Skin epidermis (tissue), 12 donors: Measurements from ENCODE around the gene UFC1.
"Not testable (repeated sequence)": the region's sequence is repeated elsewhere in the genome, so short reads cannot be mapped to it uniquely, and the experiment has no call there.

Source experiments
- H3K27ac ChIP-seq, 21 experiments: fragments of 200-600 bp; sonication (generic) in 11 of 21; one replicate each; pipeline ENCODE4 v1.5.0; 2020; ENCODE audit warnings: mild to moderate bottlenecking in 3 of 21, inconsistent platforms in 2 of 21, moderate library complexity in 2 of 21
- H3K4me3 ChIP-seq, 7 experiments: fragments of 200-600 bp; sonication (generic) in 2 of 7; one replicate each; pipeline ENCODE4 v1.5.0; 2020; ENCODE audit warnings: inconsistent platforms in 2 of 7, mild to moderate bottlenecking in 2 of 7, moderate library complexity in 1 of 7

UFC1 gene

GRCh38 chr1:161153682-161154337 lies at the start of gene UFC1:
TSS of gene UFC1 (plus strand) at chr1:161153978. CDS start at chr1:161153998, 20 bp downstream.
- peak within 1 kb of the TSS; percentile 28 to 99 (median 95) for H3K27ac ChIP-seq
- H3K4me3 ChIP-seq, result peak within 1 kb of the TSS; percentile 49 to 77 (median 69)

GRCh38 chr1:161106431-161106830 lies 47.3 kb upstream of the UFC1 start:
- H3K27ac ChIP-seq, result no peak overlapping the region
- H3K4me3 ChIP-seq, result no peak overlapping the region

- no peak overlapping the region for H3K4me3 ChIP-seq
- H3K27ac ChIP-seq, result no peak overlapping the region
Measured at GRCh38 chr1:161111117-161111516, 42.7 kb upstream of the UFC1 start.

DNA sequence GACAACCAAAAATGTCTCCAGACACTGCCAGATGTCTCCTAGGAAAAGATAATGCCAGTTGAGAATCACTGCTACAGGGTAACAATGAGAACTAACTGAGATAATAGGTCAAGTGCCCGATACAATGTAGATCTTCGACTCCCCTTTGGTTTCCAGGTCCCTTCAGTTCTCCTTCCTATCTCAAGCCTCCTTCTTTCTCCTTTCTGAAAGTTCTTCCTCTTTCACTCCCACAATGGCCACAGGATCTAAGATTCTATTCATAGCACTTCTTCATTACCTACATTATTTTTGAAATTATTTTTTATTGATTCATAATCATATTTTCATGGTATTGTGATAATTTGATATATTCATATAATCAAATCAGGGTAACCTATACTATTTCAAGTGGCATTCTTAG lies 42.3 kb upstream of the UFC1 start:
- H3K4me3 ChIP-seq, result no peak overlapping the region
- no peak overlapping the region for H3K27ac ChIP-seq

DNA sequence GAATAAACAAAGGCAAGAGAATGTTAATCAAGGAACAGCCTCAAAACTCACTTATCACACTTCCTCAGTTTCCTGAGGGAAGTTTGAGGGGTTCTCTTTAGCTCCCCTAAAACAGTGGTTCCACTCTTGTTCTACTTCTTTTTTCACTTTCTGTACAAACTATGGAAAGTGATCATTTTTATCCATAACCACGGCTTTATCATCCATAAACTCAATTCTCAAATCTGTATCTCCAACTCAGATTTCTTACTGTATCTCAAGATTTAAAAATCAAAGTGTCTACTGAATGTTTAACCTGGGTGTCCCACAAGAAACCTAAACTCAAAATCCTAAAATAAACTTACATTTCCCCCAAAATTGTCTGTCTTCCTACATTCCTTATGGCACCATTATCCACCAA lies 39.9 kb upstream of the UFC1 start:
- H3K4me3 ChIP-seq, result no peak overlapping the region
- H3K27ac ChIP-seq, result no peak overlapping the region

GRCh38 chr1:161114556-161114955 lies 39.2 kb upstream of the UFC1 start:
- no peak overlapping the region for H3K4me3 ChIP-seq
- peak overlapping the region in 1 of 21 experiments; percentile 18 for H3K27ac ChIP-seq

DNA sequence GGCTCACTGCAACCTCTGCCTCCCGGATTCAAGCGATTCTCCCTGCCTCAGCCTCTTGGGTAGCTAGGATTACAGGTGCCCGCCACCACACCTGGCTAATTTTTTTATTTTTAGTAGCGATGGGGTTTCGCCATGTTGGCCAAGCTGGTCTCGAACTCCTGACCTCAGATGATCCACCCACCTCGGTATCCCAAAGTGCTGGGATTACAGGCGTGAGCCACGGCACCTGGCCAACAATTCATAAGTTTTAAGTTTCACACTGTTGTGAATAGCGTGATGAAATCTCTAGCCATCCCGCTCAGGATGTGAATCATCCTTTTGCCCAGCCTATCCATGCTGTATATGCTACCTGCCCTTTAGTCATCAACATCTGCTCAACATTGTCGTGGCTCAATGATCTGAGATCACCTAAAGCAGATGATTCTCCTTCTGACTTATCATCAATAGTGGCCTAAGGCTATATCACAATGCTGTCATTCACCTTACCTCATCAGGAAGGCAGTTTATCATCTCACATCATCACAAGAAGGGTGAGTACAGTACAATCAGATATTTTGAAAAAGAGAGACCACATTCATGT lies 38.6 kb upstream of the UFC1 start:
- Histone ChIP-seq H3K4me3 (no peak overlapping the region), H3K27ac (peak overlapping the region in 3 of 21 experiments; percentile 12 to 19 (median 18))

DNA sequence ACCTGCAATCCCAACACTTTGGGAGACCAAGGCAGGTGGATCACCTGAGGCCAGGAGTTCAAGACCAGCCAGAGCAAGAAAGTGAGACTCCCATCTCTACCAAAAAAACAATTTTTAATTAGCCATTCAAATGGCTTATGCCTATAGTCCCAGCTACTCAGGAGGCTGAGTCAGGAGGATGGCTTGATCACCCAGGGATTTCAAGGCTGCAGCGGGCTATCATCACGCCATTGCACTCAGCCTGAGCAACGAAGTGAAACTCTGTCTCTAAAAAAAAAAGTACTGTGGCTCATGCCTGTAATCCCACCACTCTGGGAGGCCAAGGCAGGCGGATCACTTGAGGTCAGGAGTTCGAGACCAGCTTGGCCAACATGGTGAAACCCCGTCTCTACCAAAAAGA lies 37.8 kb upstream of the UFC1 start:
- H3K27ac ChIP-seq, result peak overlapping the region in 1 of 21 experiments; percentile 12
- not testable (repeated sequence) for H3K4me3 ChIP-seq

GRCh38 chr1:161117759-161118581 lies 35.8 kb upstream of the UFC1 start, which contains the start of the genes NIT1 and PFDN2:
TSS of gene NIT1 (plus strand) at chr1:161118105. CDS start at chr1:161118177, 72 bp downstream.
TSS of gene PFDN2 (minus strand) at chr1:161118037. CDS start at chr1:161118026, 11 bp downstream.
- Histone ChIP-seq H3K27ac (peak within 1 kb of the TSS; percentile 71 to 99 (median 96)), H3K4me3 (peak within 1 kb of the TSS; percentile 69 to 98 (median 87))

DNA sequence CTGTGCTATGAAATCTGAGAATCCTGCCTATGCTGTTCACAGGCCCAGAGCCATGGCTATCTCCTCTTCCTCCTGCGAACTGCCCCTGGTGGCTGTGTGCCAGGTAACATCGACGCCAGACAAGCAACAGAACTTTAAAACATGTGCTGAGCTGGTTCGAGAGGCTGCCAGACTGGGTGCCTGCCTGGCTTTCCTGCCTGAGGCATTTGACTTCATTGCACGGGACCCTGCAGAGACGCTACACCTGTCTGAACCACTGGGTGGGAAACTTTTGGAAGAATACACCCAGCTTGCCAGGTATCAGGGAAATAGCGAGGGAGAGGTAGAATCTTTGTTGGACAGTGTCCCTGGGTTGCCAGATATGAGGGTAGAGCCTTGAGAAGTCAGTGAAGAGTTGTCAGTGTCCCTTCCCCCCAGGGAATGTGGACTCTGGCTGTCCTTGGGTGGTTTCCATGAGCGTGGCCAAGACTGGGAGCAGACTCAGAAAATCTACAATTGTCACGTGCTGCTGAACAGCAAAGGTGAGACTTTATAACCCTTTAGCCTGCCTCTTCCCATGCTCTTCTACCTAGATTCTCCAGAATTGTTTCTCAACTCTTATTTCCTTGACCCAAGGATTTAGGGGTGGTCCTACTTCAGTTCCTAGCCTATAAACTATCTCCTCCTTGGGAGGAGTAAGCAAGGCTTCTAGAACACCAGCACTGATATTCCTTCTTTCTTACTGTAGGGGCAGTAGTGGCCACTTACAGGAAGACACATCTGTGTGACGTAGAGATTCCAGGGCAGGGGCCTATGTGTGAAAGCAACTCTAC lies 34.5 kb upstream of the UFC1 start:
- peak overlapping the region in 4 of 7 experiments; percentile 69 to 92 (median 86) for H3K4me3 ChIP-seq
- peak overlapping the region in 19 of 21 experiments; percentile 71 to 99 (median 96) for H3K27ac ChIP-seq

- H3K4me3 ChIP-seq, result no peak overlapping the region
- H3K27ac ChIP-seq, result peak overlapping the region in 6 of 21 experiments; percentile 7 to 99 (median 95)
Measured at GRCh38 chr1:161121042-161121650, 32.6 kb upstream of the UFC1 start.

DNA sequence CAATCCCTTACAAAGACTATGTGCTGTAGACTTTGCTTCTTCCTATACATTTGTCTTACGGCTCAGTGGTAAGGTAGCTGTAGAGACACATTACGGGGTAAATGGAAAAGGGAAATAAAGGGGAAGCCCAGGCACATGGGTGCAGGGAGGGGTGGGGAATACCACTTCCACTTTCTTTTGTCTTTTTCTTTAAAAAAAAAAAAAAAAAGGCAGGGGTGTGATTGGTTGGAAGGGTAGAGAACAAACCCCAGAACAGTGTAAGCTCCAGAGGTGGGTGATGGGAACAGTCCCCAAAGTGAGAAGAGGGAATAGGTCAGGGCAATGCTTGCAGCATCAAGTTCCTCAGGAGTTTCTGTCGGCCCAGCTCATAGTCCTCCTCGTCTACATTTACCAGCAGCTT lies 31.9 kb upstream of the UFC1 start:
- Histone ChIP-seq H3K4me3 (no peak overlapping the region), H3K27ac (peak overlapping the region in 2 of 21 experiments; percentile 1 to 35)

DNA sequence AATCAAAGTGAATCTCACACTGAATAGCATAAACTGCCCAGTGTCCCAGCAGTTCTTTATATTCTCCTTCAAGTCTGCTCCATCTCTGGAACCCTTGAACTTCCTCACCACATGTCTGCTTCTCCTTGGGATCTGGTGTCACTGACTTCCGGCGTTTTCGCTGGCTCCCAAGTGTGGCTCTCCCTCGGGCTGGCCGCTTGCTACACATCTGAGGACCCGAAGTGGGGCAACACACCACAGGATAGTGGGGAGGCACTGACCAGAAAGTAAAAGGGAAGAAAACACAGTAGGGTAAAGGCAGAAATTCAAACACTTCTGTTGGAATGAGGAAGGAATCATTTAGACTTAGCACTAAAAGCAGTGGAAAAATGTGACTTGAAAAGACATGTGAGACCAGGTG lies 30.8 kb upstream of the UFC1 start:
- H3K4me3 ChIP-seq, result no peak overlapping the region
- peak overlapping the region in 1 of 21 experiments; percentile 5 for H3K27ac ChIP-seq

GRCh38 chr1:161127649-161128048 lies 26.1 kb upstream of the UFC1 start:
- H3K27ac ChIP-seq, result peak overlapping the region in 3 of 21 experiments; percentile 21 to 54 (median 35)

GRCh38 chr1:161128591-161129420 lies 25.0 kb upstream of the UFC1 start:
- no peak overlapping the region for H3K4me3 ChIP-seq
- H3K27ac ChIP-seq, result peak overlapping the region in 1 of 21 experiments; percentile 7

More at GRCh38 chr1:161127649-161128048, 26.1 kb upstream of the UFC1 start:
- no peak overlapping the region for H3K4me3 ChIP-seq

GRCh38 chr1:161130266-161130665 lies 23.5 kb upstream of the UFC1 start:
- no peak overlapping the region for H3K4me3 ChIP-seq
- peak overlapping the region in 5 of 21 experiments; percentile 3 to 28 (median 12) for H3K27ac ChIP-seq

DNA sequence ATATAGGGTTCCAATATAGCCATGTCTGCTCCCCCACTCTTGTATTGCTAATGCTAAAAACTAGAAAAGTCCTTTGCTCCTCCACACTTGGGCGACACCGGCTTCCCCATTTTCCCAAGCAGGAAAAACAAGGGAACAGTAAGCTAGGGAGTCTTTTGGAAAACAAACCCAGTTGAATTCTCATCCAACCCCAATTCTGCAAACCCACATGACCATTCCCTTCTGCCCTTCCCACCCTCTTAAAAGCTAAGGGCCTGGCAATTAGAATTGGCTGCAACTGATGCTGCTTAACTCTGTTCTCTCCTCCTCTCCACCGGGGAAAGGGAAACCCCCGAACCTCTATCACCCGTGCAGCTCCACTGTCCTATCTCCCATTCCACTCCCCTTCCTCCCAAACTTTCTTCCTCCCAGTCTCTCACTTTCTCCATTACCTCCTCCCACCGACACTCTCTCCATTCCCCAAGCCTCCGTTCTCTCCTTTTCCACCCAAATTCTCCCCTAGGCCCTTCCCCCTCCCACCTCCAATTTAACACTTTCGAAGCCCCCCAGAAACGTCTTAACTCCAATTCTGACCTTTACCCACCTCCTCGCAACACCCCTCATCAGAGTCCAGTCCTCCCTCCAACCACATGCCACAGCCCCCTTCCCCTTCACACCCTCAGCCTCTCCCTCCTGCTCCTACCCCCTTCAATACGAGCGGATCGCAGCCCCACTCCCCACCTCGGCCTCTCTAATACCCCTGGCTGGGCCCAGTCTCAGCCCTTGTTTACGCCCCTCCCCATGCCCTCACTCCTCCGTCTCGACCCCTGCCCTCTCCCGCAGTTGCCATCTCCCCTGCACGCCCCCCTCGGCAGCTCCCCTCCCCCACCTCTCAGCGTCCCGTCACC lies 22.0 kb upstream of the UFC1 start:
- H3K4me3 ChIP-seq, result peak overlapping the region; percentile 58 to 81 (median 74)
- H3K27ac ChIP-seq, result peak overlapping the region; percentile 90 to 99 (median 97)
